ENCODE measurements around the gene C3orf49.

DNA sequence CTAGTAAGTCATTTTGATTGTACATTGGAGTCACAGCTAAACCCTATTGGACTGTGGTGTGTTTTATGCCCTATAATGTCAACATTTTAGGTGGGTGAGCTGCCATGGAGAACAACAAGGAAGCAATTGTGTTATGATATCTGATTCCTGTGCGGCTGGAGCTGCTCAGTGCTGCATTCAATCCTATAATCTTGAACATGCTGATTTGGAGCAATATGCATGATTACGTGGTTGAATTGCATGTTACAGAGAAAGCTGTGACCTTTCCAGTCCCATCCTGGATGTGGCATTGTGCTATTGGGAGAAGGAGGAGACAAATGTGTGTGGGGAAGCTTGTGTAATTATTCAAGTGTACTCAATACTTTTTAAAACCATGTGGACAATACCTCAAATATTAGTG lies 20.1 kb upstream of the C3orf49 start:
- TF ChIP-seq, protein P1, sequence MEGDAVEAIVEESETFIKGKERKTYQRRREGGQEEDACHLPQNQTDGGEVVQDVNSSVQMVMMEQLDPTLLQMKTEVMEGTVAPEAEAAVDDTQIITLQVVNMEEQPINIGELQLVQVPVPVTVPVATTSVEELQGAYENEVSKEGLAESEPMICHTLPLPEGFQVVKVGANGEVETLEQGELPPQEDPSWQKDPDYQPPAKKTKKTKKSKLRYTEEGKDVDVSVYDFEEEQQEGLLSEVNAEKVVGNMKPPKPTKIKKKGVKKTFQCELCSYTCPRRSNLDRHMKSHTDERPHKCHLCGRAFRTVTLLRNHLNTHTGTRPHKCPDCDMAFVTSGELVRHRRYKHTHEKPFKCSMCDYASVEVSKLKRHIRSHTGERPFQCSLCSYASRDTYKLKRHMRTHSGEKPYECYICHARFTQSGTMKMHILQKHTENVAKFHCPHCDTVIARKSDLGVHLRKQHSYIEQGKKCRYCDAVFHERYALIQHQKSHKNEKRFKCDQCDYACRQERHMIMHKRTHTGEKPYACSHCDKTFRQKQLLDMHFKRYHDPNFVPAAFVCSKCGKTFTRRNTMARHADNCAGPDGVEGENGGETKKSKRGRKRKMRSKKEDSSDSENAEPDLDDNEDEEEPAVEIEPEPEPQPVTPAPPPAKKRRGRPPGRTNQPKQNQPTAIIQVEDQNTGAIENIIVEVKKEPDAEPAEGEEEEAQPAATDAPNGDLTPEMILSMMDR (IDR thresholded peaks at IDR 0.05), result no peak
- no peak for TF ChIP-seq POLR2A (IDR thresholded peaks at IDR 0.05)

Measured in tibial nerve (tissue), 3 donors.